Body of pancreas (tissue), 4 donors: Measurements from ENCODE around the gene BBX.

ENCODE experiments used
- CTCF ChIP-seq, 7 experiments: fragments of 450-650 bp in 4 of 7; fragments of 200-600 bp in 3 of 7; sonication (generic) in 3 of 7; IDR thresholded peaks; one replicate each; pipeline ENCODE4 v1.5.1; 2016 to 2019; ENCODE audit warnings: antibody characterized with exemption in 7 of 7
- POLR2A ChIP-seq, 3 donors: fragments of 450-650 bp; IDR thresholded peaks; one replicate each; pipeline ENCODE4 v1.6.1; 2016; ENCODE audit warnings: antibody characterized with exemption in 3 of 3, mild to moderate bottlenecking in 2 of 3

- TF ChIP-seq CTCF (IDR thresholded peaks at IDR 0.05): no peak
- TF ChIP-seq POLR2A (IDR thresholded peaks at IDR 0.05): no peak
These were observed 296.9 kb downstream of the BBX start for GRCh38 chr3:107819656-107820055.
